Amniotic stem cell (primary cell): ENCODE data around the gene ZNF529.

Source experiments
- DNase-seq: peaks from one replicate; lab custom pipeline; 2025; lab: John Stamatoyannopoulos, UW

The ZNF529 gene

DNA sequence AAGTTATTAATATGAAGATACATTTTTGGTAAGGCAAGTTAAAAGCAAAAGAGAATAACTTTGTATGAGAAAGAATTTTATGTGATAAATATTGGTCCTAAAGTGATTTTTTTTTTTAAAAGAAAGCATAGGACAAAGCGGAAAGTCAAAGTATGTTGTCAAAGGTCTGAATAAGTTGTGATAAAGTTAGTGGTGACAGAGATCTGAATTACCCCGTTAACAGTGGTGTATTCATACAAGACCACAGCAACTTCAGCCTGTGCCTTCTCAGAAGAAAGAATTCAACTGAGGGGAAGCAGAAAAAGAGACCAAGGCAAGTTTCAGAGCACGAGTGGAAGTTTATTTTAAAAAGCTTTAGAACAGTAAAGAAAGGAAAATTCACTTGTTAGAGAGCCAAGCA is 64.8 kb downstream of the ZNF529 start:
- no peak for DNase-seq

DNA sequence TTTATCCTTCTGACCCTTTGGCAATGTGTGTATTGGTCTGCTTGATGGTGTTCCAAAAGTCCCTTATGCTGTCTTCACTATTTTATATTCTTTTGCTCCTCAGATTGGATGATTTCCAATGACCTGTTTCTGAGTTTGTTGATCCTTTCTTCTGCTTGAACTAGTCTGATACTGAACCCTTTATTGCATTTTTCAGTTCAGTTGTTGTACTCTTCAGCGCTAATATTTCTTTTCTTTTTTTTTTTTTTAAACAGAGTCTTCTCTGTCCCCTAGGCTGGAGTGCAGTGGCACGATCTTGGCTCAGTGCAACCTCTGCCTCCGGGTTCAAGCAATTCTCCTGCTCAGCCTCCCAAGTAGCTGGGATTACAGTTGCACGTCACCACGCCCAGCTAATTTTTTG is 71.1 kb downstream of the ZNF529 start:
- no peak for DNase-seq

DNA sequence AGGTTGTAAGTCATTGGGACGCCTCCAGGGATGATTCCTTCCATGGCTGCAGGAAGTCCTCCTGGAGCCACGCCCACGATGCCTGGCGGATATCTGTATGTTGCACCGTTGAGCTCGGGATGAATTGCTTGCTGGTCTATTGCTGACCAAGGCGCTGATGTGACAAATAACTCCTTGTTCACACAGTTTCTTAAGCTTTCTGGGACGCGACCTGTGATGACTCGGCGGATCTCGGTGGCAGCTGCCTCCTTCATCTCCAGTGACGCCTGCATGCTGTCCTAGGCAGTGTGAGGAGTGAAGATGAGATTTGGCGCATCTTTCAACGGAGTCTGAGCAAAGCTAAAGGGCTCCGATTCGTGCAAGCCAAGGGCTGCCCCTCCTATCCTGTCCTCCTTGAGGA is 76.1 kb downstream of the ZNF529 start:
- DNase-seq = no peak
